Measurements from ENCODE around the gene COA3. TPM values are rescaled to one million over a fixed set of nuclear protein-coding genes. Genes with fewer than 3 reads are reported as not detected.

Gene COA3
- total RNA-seq, 1 experiment from 2014 or later = 54.2 TPM

DNA sequence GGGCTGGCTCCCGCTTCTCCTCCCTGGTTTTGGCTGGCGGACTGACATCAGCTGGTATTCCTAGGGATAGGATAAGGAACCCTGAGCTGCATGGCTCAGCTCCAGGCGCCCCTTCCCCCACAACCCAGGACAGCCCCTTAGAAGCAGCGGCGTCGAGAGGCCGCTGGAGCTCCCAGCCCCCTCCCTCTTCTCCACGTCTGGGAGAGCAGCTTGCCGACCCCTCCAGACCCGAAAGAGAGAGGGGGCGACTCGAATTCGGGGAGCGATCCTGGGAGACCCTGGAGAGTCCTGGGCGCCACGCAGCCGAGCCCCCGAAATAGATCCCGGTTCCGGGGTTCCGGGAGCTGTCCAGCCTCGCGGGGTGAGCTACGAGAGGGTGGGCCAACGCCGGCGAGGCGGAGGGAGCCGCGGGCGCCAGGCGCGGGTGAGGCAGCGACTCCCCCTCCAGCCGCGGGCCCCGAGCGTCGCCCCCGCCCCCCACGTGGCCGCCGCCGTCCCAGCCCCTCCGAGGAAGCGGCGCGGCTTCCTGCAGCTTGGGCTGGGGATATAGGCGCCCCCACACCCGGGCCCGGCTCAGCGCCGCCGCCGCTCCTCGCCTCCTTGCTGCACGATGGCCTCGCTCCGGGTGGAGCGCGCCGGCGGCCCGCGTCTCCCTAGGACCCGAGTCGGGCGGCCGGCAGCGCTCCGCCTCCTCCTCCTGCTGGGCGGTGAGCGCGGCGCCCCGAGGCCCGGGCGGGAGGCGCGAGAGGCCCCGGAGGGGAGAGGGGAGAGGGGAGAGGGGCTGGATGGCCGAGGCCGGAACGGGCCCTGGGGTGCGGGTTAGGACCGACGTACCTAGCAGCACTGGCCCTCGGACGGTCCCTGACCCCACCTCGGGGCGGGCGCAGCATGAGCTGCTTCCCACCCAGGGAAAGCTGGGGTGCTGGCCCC, 37.6 kb downstream of the COA3 start, which contains the start of gene RAMP2 (continued):
- TF ChIP-seq, protein P1, sequence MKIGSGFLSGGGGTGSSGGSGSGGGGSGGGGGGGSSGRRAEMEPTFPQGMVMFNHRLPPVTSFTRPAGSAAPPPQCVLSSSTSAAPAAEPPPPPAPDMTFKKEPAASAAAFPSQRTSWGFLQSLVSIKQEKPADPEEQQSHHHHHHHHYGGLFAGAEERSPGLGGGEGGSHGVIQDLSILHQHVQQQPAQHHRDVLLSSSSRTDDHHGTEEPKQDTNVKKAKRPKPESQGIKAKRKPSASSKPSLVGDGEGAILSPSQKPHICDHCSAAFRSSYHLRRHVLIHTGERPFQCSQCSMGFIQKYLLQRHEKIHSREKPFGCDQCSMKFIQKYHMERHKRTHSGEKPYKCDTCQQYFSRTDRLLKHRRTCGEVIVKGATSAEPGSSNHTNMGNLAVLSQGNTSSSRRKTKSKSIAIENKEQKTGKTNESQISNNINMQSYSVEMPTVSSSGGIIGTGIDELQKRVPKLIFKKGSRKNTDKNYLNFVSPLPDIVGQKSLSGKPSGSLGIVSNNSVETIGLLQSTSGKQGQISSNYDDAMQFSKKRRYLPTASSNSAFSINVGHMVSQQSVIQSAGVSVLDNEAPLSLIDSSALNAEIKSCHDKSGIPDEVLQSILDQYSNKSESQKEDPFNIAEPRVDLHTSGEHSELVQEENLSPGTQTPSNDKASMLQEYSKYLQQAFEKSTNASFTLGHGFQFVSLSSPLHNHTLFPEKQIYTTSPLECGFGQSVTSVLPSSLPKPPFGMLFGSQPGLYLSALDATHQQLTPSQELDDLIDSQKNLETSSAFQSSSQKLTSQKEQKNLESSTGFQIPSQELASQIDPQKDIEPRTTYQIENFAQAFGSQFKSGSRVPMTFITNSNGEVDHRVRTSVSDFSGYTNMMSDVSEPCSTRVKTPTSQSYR (CRISPR knock-in tag; IDR thresholded peaks at IDR 0.05) = no peak
- no peak for TF ChIP-seq EMX1 (CRISPR knock-in tag; IDR thresholded peaks at IDR 0.05)
- TF ChIP-seq, protein P2, sequence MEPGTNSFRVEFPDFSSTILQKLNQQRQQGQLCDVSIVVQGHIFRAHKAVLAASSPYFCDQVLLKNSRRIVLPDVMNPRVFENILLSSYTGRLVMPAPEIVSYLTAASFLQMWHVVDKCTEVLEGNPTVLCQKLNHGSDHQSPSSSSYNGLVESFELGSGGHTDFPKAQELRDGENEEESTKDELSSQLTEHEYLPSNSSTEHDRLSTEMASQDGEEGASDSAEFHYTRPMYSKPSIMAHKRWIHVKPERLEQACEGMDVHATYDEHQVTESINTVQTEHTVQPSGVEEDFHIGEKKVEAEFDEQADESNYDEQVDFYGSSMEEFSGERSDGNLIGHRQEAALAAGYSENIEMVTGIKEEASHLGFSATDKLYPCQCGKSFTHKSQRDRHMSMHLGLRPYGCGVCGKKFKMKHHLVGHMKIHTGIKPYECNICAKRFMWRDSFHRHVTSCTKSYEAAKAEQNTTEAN (CRISPR knock-in tag; IDR thresholded peaks at IDR 0.05) = no peak
- TF ChIP-seq, protein P3, sequence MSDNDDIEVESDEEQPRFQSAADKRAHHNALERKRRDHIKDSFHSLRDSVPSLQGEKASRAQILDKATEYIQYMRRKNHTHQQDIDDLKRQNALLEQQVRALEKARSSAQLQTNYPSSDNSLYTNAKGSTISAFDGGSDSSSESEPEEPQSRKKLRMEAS (CRISPR knock-in tag; IDR thresholded peaks at IDR 0.05) = peak; percentile 59
- TF ChIP-seq IRF2 (CRISPR knock-in tag; IDR thresholded peaks at IDR 0.05; ENCODE audit: borderline replicate concordance, low read depth) = no peak
- TF ChIP-seq, protein P4, sequence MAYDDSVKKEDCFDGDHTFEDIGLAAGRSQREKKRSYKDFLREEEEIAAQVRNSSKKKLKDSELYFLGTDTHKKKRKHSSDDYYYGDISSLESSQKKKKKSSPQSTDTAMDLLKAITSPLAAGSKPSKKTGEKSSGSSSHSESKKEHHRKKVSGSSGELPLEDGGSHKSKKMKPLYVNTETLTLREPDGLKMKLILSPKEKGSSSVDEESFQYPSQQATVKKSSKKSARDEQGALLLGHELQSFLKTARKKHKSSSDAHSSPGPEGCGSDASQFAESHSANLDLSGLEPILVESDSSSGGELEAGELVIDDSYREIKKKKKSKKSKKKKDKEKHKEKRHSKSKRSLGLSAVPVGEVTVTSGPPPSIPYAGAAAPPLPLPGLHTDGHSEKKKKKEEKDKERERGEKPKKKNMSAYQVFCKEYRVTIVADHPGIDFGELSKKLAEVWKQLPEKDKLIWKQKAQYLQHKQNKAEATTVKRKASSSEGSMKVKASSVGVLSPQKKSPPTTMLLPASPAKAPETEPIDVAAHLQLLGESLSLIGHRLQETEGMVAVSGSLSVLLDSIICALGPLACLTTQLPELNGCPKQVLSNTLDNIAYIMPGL (CRISPR knock-in tag; IDR thresholded peaks at IDR 0.05) = peak; percentile 62
- TF ChIP-seq, protein P5, sequence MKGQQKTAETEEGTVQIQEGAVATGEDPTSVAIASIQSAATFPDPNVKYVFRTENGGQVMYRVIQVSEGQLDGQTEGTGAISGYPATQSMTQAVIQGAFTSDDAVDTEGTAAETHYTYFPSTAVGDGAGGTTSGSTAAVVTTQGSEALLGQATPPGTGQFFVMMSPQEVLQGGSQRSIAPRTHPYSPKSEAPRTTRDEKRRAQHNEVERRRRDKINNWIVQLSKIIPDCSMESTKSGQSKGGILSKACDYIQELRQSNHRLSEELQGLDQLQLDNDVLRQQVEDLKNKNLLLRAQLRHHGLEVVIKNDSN (CRISPR knock-in tag; IDR thresholded peaks at IDR 0.05) = no peak; the same call in 1 of the 2 replicates
- TF ChIP-seq ELF4 (CRISPR knock-in tag; IDR thresholded peaks at IDR 0.05; ENCODE audit: low read depth) = peak; percentile 29; the same call in 1 of the 2 replicates
- TF ChIP-seq ZNF396 (CRISPR knock-in tag; IDR thresholded peaks at IDR 0.05; ENCODE audit: borderline replicate concordance) = no peak
- TF ChIP-seq NR1H2 (CRISPR knock-in tag; IDR thresholded peaks at IDR 0.05) = no peak
- no peak for TF ChIP-seq GTF2I (CRISPR knock-in tag; conservative IDR thresholded peaks at IDR 0.05)
- no peak; the same call in 1 of the 2 replicates for TF ChIP-seq TEAD1 (CRISPR knock-in tag; IDR thresholded peaks at IDR 0.05)
- TF ChIP-seq, protein P6, sequence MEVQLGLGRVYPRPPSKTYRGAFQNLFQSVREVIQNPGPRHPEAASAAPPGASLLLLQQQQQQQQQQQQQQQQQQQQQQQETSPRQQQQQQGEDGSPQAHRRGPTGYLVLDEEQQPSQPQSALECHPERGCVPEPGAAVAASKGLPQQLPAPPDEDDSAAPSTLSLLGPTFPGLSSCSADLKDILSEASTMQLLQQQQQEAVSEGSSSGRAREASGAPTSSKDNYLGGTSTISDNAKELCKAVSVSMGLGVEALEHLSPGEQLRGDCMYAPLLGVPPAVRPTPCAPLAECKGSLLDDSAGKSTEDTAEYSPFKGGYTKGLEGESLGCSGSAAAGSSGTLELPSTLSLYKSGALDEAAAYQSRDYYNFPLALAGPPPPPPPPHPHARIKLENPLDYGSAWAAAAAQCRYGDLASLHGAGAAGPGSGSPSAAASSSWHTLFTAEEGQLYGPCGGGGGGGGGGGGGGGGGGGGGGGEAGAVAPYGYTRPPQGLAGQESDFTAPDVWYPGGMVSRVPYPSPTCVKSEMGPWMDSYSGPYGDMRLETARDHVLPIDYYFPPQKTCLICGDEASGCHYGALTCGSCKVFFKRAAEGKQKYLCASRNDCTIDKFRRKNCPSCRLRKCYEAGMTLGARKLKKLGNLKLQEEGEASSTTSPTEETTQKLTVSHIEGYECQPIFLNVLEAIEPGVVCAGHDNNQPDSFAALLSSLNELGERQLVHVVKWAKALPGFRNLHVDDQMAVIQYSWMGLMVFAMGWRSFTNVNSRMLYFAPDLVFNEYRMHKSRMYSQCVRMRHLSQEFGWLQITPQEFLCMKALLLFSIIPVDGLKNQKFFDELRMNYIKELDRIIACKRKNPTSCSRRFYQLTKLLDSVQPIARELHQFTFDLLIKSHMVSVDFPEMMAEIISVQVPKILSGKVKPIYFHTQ (CRISPR knock-in tag; IDR thresholded peaks at IDR 0.05) = no peak
- TF ChIP-seq ZNF121 (CRISPR knock-in tag; IDR thresholded peaks at IDR 0.05) = no peak
- TF ChIP-seq, protein P7, sequence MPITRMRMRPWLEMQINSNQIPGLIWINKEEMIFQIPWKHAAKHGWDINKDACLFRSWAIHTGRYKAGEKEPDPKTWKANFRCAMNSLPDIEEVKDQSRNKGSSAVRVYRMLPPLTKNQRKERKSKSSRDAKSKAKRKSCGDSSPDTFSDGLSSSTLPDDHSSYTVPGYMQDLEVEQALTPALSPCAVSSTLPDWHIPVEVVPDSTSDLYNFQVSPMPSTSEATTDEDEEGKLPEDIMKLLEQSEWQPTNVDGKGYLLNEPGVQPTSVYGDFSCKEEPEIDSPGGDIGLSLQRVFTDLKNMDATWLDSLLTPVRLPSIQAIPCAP (CRISPR knock-in tag; IDR thresholded peaks at IDR 0.05) = no peak
- TF ChIP-seq, protein P8, sequence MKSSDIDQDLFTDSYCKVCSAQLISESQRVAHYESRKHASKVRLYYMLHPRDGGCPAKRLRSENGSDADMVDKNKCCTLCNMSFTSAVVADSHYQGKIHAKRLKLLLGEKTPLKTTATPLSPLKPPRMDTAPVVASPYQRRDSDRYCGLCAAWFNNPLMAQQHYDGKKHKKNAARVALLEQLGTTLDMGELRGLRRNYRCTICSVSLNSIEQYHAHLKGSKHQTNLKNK (CRISPR knock-in tag; IDR thresholded peaks at IDR 0.05) = no peak
